CD4-positive, alpha-beta T cell treated with Interleukin-2 at 100 ng/mL for 4 hours (primary cell): ENCODE measurements around the gene CAT.

Source experiments
- DNase-seq: peaks from one replicate; pipeline ENCODE4 v3.0.0-alpha.2; 2020; ENCODE audit warnings: low spot score

The CAT gene

GRCh38 chr11:34499719-34500500, 61.2 kb downstream of the CAT start:
- DNase-seq, result no peak

- no peak for DNase-seq
These were observed 62.8 kb downstream of the CAT start for GRCh38 chr11:34501500-34501899.

GRCh38 chr11:34501949-34502348, 63.2 kb downstream of the CAT start:
- DNase-seq, result no peak

- no peak for DNase-seq
These were observed 64.2 kb downstream of the CAT start for GRCh38 chr11:34502949-34503348.

GRCh38 chr11:34505874-34506273, 67.1 kb downstream of the CAT start:
- DNase-seq, result no peak

GRCh38 chr11:34507156-34507555, 68.4 kb downstream of the CAT start:
- no peak for DNase-seq

GRCh38 chr11:34507610-34508009, 68.9 kb downstream of the CAT start:
- DNase-seq, result no peak

- no peak for DNase-seq
These were observed 69.8 kb downstream of the CAT start for GRCh38 chr11:34508524-34508923.

GRCh38 chr11:34509336-34509876, 70.7 kb downstream of the CAT start:
- DNase-seq, result no peak

GRCh38 chr11:34510218-34510617, 71.5 kb downstream of the CAT start:
- DNase-seq, result no peak

GRCh38 chr11:34510673-34511072, 71.9 kb downstream of the CAT start:
- no peak for DNase-seq

GRCh38 chr11:34512840-34513681, 74.3 kb downstream of the CAT start:
- peak; percentile 36 for DNase-seq

- DNase-seq, result no peak
These were observed 75.1 kb downstream of the CAT start, which contains the start of gene ELF5 for GRCh38 chr11:34513682-34514449. Gene ELF5 (minus strand): TSS chr11:34513794. CDS start chr11:34505749, 8,045 bp downstream.

GRCh38 chr11:34514597-34514996, 75.9 kb downstream of the CAT start:
- DNase-seq, result no peak

- DNase-seq, result no peak
These were observed 77.7 kb downstream of the CAT start for GRCh38 chr11:34516247-34517040.

- no peak for DNase-seq
These were observed 81.0 kb downstream of the CAT start for GRCh38 chr11:34519595-34520235.

- DNase-seq, result no peak
These were observed 82.5 kb downstream of the CAT start for GRCh38 chr11:34521265-34521664.
